Type B pancreatic cell (in vitro differentiated cells): ENCODE results near the gene LRFN4. TPM values are rescaled to one million over a fixed set of nuclear protein-coding genes. Genes with fewer than 3 reads are reported as not detected.

Experiments used
- DNase-seq: peaks from one replicate; pipeline ENCODE4 v3.0.0; 2021; ENCODE audit warnings: mixed read lengths; ENCODE audit not compliant: unreplicated experiment; ENCODE audit errors: extremely low spot score
- H3K27ac Mint-ChIP-seq: 2 replicates; pipeline ENCODE4 v1.8.0; 2021; ENCODE audit warnings: mild to moderate bottlenecking, mixed read lengths
- H3K27me3 Mint-ChIP-seq: 2 replicates; pipeline ENCODE4 v1.8.0; 2021; ENCODE audit warnings: mixed read lengths
- H3K36me3 Mint-ChIP-seq: 2 replicates; pipeline ENCODE4 v1.8.0; 2021; ENCODE audit warnings: mixed read lengths
- H3K4me1 Mint-ChIP-seq: one replicate; pipeline ENCODE4 v1.8.0; 2021; ENCODE audit warnings: mixed read lengths; ENCODE audit not compliant: unreplicated experiment
- H3K4me3 Mint-ChIP-seq: 2 replicates; pipeline ENCODE4 v1.8.0; 2021; ENCODE audit warnings: mild to moderate bottlenecking, mixed read lengths
- H3K9me3 Mint-ChIP-seq: 2 replicates; pipeline ENCODE4 v1.8.0; 2021; ENCODE audit warnings: mixed read lengths
- CTCF ChIP-seq: fragments of 200-600 bp; sonication (generic); conservative IDR thresholded peaks from 2 replicates; pipeline ENCODE4 v1.5.0; 2021; ENCODE audit warnings: antibody characterized with exemption, mild to moderate bottlenecking
- total RNA-seq: library from RNA; stranded (reverse); gene quantifications from 2 replicates; pipeline ENCODE4 v1.2.1, GENCODE V29; 2021; ENCODE audit warnings: low replicate concordance

The LRFN4 gene
- total RNA-seq, 1 donor from 2014 or later: 28.5 TPM

GRCh38 chr11:66861774-66862558 lies 5.1 kb downstream of the LRFN4 start:
- Mint-ChIP-seq H3K36me3 (no peaks in the 10 kb centered on the region), H3K27me3 (no peaks in the 10 kb centered on the region), H3K27ac (no peak overlapping the region), H3K4me3 (no peak overlapping the region), H3K4me1 (no peaks in the 10 kb centered on the region), H3K9me3 (no peaks in the 10 kb centered on the region)
- DNase-seq: no peak
- no peak for TF ChIP-seq CTCF

- Mint-ChIP-seq H3K9me3 (no peaks in the 10 kb centered on the region), H3K4me3 (no peak overlapping the region), H3K27me3 (no peaks in the 10 kb centered on the region), H3K36me3 (no peaks in the 10 kb centered on the region), H3K27ac (no peak overlapping the region), H3K4me1 (no peaks in the 10 kb centered on the region)
- no peak for DNase-seq
- TF ChIP-seq CTCF: no peak
These were observed 5.7 kb downstream of the LRFN4 start for GRCh38 chr11:66862559-66863037.

- H3K27ac Mint-ChIP-seq: no peak overlapping the region
- no peaks in the 10 kb centered on the region for H3K9me3 Mint-ChIP-seq
- TF ChIP-seq CTCF: no peak
- no peaks in the 10 kb centered on the region for H3K4me1 Mint-ChIP-seq
- no peak for DNase-seq
- H3K36me3 Mint-ChIP-seq: no peaks in the 10 kb centered on the region
- H3K27me3 Mint-ChIP-seq: no peaks in the 10 kb centered on the region
- no peak overlapping the region for H3K4me3 Mint-ChIP-seq
These were observed 6.7 kb downstream of the LRFN4 start for GRCh38 chr11:66863428-66864125.

- no peak overlapping the region for H3K4me3 Mint-ChIP-seq
- no peak overlapping the region for H3K27ac Mint-ChIP-seq
- DNase-seq: no peak
- H3K27me3 Mint-ChIP-seq: no peaks in the 10 kb centered on the region
- no peak for TF ChIP-seq CTCF
- no peaks in the 10 kb centered on the region for H3K36me3 Mint-ChIP-seq
- no peaks in the 10 kb centered on the region for H3K4me1 Mint-ChIP-seq
- H3K9me3 Mint-ChIP-seq: no peaks in the 10 kb centered on the region
These were observed 7.5 kb downstream of the LRFN4 start for GRCh38 chr11:66864172-66864901.

- DNase-seq: no peak
- no peaks in the 10 kb centered on the region for H3K4me1 Mint-ChIP-seq
- H3K4me3 Mint-ChIP-seq: no peak overlapping the region
- H3K27me3 Mint-ChIP-seq: no peaks in the 10 kb centered on the region
- no peak for TF ChIP-seq CTCF
- H3K27ac Mint-ChIP-seq: no peak overlapping the region
- H3K9me3 Mint-ChIP-seq: no peaks in the 10 kb centered on the region
- no peaks in the 10 kb centered on the region for H3K36me3 Mint-ChIP-seq
These were observed 8.2 kb downstream of the LRFN4 start for GRCh38 chr11:66864924-66865697.
